ENCODE measurements around the gene AKAP1.

- TF ChIP-seq CTCF (IDR thresholded peaks at IDR 0.05) = no peak
- TF ChIP-seq POLR2A (IDR thresholded peaks at IDR 0.05) = no peak
These were observed 7.7 kb downstream of the AKAP1 start for GRCh38 chr17:57092779-57093178.
